DOHH2 (cell line): ENCODE data around the gene TFAP2B.

Experiments used
- H3F3A ChIP-seq: fragments of 200-600 bp; sonication (generic), shearing (Covaris generic); 2 replicates; pipeline ENCODE4 v1.6.0; 2016; ENCODE audit warnings: antibody characterized with exemption, mild to moderate bottlenecking; ENCODE audit not compliant: control insufficient read depth, insufficient read depth
- H3K27ac ChIP-seq: fragments of 200-600 bp; sonication (generic); 2 replicates; pipeline ENCODE4 v1.5.1; 2014; ENCODE audit warnings: low read depth, mild to moderate bottlenecking, low read length, moderate library complexity
- H3K27me3 ChIP-seq: fragments of 200-600 bp; sonication (generic); 2 replicates; pipeline ENCODE4 v1.6.1; 2014; ENCODE audit warnings: mild to moderate bottlenecking, low read length, mixed read lengths; ENCODE audit not compliant: control insufficient read depth
- H3K36me3 ChIP-seq: fragments of 200-600 bp; sonication (generic); 2 replicates; pipeline ENCODE4 v1.6.1; 2014; ENCODE audit warnings: mild to moderate bottlenecking, low read length, moderate library complexity, mixed read lengths; ENCODE audit not compliant: control insufficient read depth
- H3K4me1 ChIP-seq: fragments of 200-600 bp; sonication (generic); 2 replicates; pipeline ENCODE4 v1.6.1; 2014; ENCODE audit warnings: mild to moderate bottlenecking, low read length, mixed read lengths; ENCODE audit not compliant: control insufficient read depth
- H3K4me2 ChIP-seq: fragments of 200-600 bp; sonication (generic); 2 replicates; pipeline ENCODE4 v1.6.0; 2014; ENCODE audit warnings: mild to moderate bottlenecking, low read length, moderate library complexity
- H3K4me3 ChIP-seq: fragments of 200-600 bp; sonication (generic); 2 replicates; pipeline ENCODE4 v1.5.1; 2014; ENCODE audit warnings: mild to moderate bottlenecking, low read length, mixed read lengths
- H3K79me2 ChIP-seq: fragments of 200-600 bp; sonication (generic); 2 replicates; pipeline ENCODE4 v1.6.1; 2014; ENCODE audit warnings: mild to moderate bottlenecking, low read length, mixed read lengths; ENCODE audit not compliant: control insufficient read depth
- H3K9me2 ChIP-seq: fragments of 200-600 bp; sonication (generic); replicated peaks from 2 replicates; pipeline ENCODE4 v1.6.1; 2014; ENCODE audit warnings: mild to moderate bottlenecking, low read length, mixed read lengths; ENCODE audit not compliant: control insufficient read depth
- H3K9me3 ChIP-seq: fragments of 200-600 bp; sonication (generic); 2 replicates; pipeline ENCODE4 v1.6.1; 2014; ENCODE audit warnings: antibody characterized with exemption, low read length, mixed read lengths; ENCODE audit not compliant: control insufficient read depth, insufficient read depth
- H4K20me1 ChIP-seq: fragments of 200-600 bp; sonication (generic); 2 replicates; pipeline ENCODE4 v1.6.0; 2014; ENCODE audit warnings: low read depth, mild to moderate bottlenecking, antibody characterized with exemption, low read length, moderate library complexity; ENCODE audit not compliant: control insufficient read depth, insufficient read depth
- EZH2phosphoT487 ChIP-seq: fragments of 200-600 bp; sonication (generic); IDR thresholded peaks from 2 replicates; pipeline ENCODE4 v1.6.1; 2017; ENCODE audit warnings: borderline replicate concordance, mild to moderate bottlenecking, antibody characterized with exemption, low read length, moderate library complexity, mixed read lengths
- TF ChIP-seq, protein P1 (sequence below): fragments of 200-600 bp; sonication (generic); IDR thresholded peaks from one replicate; pipeline ENCODE4 v1.5.1; 2014; ENCODE audit warnings: antibody characterized with exemption, mild to moderate bottlenecking, low read depth, low read length; ENCODE audit not compliant: poor library complexity, severe bottlenecking

Gene TFAP2B

DNA sequence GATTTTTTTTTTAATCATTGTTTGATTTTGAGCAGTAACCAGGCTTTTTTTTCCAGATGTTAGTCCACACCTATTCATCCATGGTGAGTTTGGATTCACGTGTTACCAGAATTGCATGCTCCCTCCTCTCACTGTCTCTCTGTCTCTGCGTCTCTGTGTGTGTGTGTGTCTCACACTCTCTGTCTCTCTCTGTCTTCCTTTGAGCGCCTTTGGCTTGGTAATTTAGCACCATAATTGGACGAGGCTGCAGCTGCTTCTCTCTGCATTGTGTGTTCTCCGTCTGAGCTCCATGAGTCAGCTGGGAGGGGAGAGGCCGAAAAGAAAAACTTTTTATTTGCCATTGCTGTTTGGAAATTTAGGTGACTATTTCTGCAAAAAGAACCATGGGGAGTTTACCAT is 3.4 kb downstream of the TFAP2B start:
- Histone ChIP-seq H3K4me3 (no peak overlapping the region), H3F3A (no peaks in the 10 kb centered on the region), H3K4me1 (no peaks in the 10 kb centered on the region), H3K9me2 (no peaks in the 10 kb centered on the region), H3K9me3 (no peaks in the 10 kb centered on the region), H3K36me3 (no peaks in the 10 kb centered on the region), H3K27ac (no peak overlapping the region), H3K79me2 (no peaks in the 10 kb centered on the region), H4K20me1 (no peaks in the 10 kb centered on the region), H3K4me2 (no peak overlapping the region), H3K27me3 (peaks cover 33% of the 10 kb centered on the region)
- TF ChIP-seq, protein P1, sequence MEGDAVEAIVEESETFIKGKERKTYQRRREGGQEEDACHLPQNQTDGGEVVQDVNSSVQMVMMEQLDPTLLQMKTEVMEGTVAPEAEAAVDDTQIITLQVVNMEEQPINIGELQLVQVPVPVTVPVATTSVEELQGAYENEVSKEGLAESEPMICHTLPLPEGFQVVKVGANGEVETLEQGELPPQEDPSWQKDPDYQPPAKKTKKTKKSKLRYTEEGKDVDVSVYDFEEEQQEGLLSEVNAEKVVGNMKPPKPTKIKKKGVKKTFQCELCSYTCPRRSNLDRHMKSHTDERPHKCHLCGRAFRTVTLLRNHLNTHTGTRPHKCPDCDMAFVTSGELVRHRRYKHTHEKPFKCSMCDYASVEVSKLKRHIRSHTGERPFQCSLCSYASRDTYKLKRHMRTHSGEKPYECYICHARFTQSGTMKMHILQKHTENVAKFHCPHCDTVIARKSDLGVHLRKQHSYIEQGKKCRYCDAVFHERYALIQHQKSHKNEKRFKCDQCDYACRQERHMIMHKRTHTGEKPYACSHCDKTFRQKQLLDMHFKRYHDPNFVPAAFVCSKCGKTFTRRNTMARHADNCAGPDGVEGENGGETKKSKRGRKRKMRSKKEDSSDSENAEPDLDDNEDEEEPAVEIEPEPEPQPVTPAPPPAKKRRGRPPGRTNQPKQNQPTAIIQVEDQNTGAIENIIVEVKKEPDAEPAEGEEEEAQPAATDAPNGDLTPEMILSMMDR: no peak
- TF ChIP-seq EZH2phosphoT487: no peak

DNA sequence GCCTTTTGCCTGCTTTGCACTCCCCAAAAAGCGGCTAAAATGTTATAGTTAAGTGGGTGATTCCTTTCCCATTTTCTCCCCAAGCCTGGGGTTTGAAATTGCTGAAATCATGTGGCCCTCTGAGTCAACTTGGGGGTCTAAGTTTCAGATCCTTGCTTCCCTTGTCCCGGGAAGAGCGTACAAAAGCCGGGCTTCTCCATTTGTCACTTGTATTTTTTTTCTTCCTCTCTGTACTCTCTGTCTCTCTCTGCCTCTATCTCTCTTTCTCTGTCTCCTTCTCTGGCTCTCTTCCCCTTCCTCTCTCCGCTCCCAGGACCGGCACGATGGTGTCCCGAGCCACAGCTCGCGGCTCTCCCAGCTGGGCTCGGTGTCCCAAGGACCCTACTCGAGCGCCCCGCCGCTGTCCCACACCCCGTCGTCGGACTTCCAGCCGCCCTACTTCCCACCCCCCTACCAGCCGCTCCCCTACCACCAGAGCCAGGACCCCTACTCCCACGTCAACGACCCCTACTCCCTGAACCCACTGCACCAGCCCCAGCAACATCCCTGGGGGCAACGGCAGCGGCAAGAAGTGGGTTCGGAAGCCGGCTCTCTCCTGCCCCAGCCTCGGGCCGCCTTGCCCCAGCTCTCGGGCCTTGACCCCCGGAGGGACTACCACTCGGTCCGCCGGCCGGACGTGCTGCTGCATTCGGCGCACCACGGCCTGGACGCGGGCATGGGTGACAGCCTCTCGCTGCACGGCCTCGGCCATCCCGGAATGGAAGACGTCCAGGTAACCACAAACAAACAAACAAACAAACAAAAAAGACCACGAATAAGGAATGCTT is 4.6 kb downstream of the TFAP2B start:
- H3K4me3 ChIP-seq: no peak overlapping the region
- no peaks in the 10 kb centered on the region for H3K9me2 ChIP-seq
- H3K9me3 ChIP-seq: no peaks in the 10 kb centered on the region
- H3F3A ChIP-seq: no peaks in the 10 kb centered on the region
- no peak overlapping the region for H3K27ac ChIP-seq
- peaks cover 29% of the 10 kb centered on the region for H3K27me3 ChIP-seq
- no peaks in the 10 kb centered on the region for H3K36me3 ChIP-seq
- TF ChIP-seq, protein P1: no peak
- no peak for TF ChIP-seq EZH2phosphoT487
- no peaks in the 10 kb centered on the region for H3K79me2 ChIP-seq
- no peak overlapping the region for H3K4me2 ChIP-seq
- H4K20me1 ChIP-seq: no peaks in the 10 kb centered on the region
- no peaks in the 10 kb centered on the region for H3K4me1 ChIP-seq

DNA sequence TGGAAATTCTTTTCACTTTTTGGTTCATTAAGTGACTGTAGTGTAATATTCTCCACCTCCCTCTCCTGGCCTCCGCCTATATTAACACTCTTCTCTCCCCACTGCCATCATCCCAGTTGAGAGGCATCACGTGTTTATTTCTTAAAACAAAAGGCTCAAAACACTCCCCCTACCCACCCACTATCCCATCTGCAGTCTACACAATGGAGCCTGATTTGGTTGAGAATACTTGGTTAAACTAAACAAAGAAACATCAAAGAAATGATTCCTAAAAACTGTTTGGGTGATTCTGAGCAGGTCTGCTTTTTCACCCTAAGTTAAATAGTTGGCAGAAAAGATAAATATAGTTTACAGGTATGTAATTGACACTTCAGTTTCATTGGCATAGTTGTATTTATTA is 5.9 kb downstream of the TFAP2B start:
- Histone ChIP-seq H3F3A (no peaks in the 10 kb centered on the region), H4K20me1 (no peaks in the 10 kb centered on the region), H3K9me2 (no peaks in the 10 kb centered on the region), H3K27me3 (peaks cover 27% of the 10 kb centered on the region), H3K4me2 (no peak overlapping the region), H3K4me3 (no peak overlapping the region), H3K79me2 (no peaks in the 10 kb centered on the region), H3K4me1 (no peaks in the 10 kb centered on the region), H3K9me3 (no peaks in the 10 kb centered on the region), H3K27ac (no peak overlapping the region), H3K36me3 (no peaks in the 10 kb centered on the region)
- no peak for TF ChIP-seq EZH2phosphoT487
- TF ChIP-seq, protein P1: no peak
